GM21737 (cell line): ENCODE measurements around the gene PARP15.
"Not testable (repeated sequence)": the region's sequence is repeated elsewhere in the genome, so short reads cannot be mapped to it uniquely, and the experiment has no call there.

Experiments
- ATAC-seq: cut with Tn5 transposase; IDR thresholded peaks from one replicate; pipeline ENCODE4 v1.9.1; 2021; ENCODE audit warnings: mild to moderate bottlenecking, moderate library complexity; ENCODE audit not compliant: unreplicated experiment

Gene PARP15

GRCh38 chr3:122577409-122578031, at the start of gene PARP15:
Gene PARP15, plus strand, starts transcription at chr3:122577650. Its CDS starts 18 bp downstream, at chr3:122577668.
- no peak for ATAC-seq

GRCh38 chr3:122530164-122530563, 47.3 kb upstream of the PARP15 start:
- ATAC-seq = no peak

- ATAC-seq = no peak
Measured at GRCh38 chr3:122533480-122533879, 44.0 kb upstream of the PARP15 start.

- ATAC-seq = peak; percentile 97
Measured at GRCh38 chr3:122533931-122534334, 43.5 kb upstream of the PARP15 start.

GRCh38 chr3:122535964-122536631, 41.4 kb upstream of the PARP15 start:
- ATAC-seq = no peak

GRCh38 chr3:122536632-122537001, 40.8 kb upstream of the PARP15 start:
- no peak for ATAC-seq

- no peak for ATAC-seq
Measured at GRCh38 chr3:122538956-122539490, 38.4 kb upstream of the PARP15 start.

- ATAC-seq = no peak
Measured at GRCh38 chr3:122546151-122546550, 31.3 kb upstream of the PARP15 start.

- no peak for ATAC-seq
Measured at GRCh38 chr3:122548076-122548475, 29.4 kb upstream of the PARP15 start.

- no peak for ATAC-seq
Measured at GRCh38 chr3:122548619-122549018, 28.8 kb upstream of the PARP15 start.

GRCh38 chr3:122553171-122553570, 24.3 kb upstream of the PARP15 start:
- no peak for ATAC-seq

GRCh38 chr3:122555275-122556071, 22.0 kb upstream of the PARP15 start:
- no peak for ATAC-seq

GRCh38 chr3:122557356-122557755, 20.1 kb upstream of the PARP15 start:
- ATAC-seq = no peak

GRCh38 chr3:122558605-122559004, 18.8 kb upstream of the PARP15 start:
- no peak for ATAC-seq

- no peak for ATAC-seq
Measured at GRCh38 chr3:122559906-122560305, 17.5 kb upstream of the PARP15 start.

GRCh38 chr3:122560680-122561079, 16.8 kb upstream of the PARP15 start:
- no peak for ATAC-seq

- no peak for ATAC-seq
Measured at GRCh38 chr3:122562923-122563716, 14.3 kb upstream of the PARP15 start.

GRCh38 chr3:122563717-122564025, 13.8 kb upstream of the PARP15 start:
- ATAC-seq = no peak

GRCh38 chr3:122564155-122564912, 13.1 kb upstream of the PARP15 start, which contains the start of the genes DTX3L and PARP9:
Gene DTX3L, plus strand, starts transcription at chr3:122564338. Its CDS starts 89 bp downstream, at chr3:122564427.
Gene PARP9, minus strand, starts transcription at chr3:122564300. Its CDS starts 4,680 bp downstream, at chr3:122559620.
- ATAC-seq = peak; percentile 68

- not testable (repeated sequence) for ATAC-seq
Measured at GRCh38 chr3:122568131-122568530, 9.3 kb upstream of the PARP15 start.
